ENCODE data around the gene FLCN.

The FLCN gene

DNA sequence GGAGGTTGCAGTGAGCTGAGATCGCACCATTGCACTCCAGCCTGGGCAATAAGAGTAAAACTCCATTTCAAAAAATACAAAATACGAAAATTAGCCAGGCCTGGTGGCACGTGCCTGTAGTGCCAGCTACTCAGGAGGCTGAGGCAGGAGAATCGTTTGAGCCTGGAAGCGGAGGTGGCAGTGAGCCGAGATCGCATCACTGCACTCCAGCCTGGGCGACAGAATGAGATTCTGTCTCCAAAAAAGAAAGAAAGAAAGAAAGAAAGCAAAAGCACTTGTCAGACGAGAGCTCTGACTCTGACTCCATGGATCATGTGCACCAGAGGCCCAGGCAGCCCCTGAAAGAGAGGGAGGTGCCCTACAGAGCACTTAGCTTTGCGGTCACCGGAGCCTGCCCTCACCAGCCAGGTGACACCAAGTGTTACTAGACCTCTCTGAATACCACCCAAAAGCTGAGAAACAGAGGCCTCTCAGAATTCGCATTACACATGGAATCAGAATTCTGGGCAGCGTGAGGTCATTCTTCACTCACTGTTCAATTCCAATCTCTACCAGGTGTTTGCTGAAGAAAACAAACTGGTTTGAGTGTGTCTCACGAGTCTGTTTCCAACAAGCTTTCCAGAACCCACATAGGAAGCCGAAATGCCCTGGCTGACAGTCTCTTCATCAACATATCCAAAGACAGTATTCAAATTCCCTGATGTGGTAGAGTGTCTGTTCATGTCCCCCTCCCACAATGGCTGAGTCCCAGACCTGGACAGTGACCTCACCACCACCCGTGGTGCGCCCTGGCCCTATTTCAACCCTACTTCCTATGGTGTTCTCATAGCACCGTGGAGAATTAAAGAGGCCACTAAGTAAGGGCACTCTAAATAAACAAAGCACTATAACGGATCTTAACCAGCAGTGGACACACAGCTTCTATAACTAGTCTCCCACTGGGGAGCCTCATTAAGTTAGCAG, 1.5 kb downstream of the FLCN start:
- DNase-seq, result no peak

DNA sequence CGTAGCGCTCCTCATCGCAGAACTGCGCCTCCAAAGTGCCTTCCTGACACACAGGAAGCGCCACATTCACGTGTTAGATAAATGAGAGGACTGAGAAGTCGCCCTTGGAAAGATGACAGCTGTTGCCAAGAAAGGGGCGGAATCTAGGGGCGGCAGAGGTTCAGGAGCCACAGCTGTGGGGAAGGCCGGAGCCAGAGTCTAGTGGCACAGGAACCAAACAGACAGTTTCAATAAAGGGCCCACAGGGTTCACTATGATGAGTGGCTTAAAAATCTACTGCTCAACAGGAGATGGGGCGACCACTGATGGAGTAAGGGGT, 4.7 kb downstream of the FLCN start:
- no peak for DNase-seq

DNA sequence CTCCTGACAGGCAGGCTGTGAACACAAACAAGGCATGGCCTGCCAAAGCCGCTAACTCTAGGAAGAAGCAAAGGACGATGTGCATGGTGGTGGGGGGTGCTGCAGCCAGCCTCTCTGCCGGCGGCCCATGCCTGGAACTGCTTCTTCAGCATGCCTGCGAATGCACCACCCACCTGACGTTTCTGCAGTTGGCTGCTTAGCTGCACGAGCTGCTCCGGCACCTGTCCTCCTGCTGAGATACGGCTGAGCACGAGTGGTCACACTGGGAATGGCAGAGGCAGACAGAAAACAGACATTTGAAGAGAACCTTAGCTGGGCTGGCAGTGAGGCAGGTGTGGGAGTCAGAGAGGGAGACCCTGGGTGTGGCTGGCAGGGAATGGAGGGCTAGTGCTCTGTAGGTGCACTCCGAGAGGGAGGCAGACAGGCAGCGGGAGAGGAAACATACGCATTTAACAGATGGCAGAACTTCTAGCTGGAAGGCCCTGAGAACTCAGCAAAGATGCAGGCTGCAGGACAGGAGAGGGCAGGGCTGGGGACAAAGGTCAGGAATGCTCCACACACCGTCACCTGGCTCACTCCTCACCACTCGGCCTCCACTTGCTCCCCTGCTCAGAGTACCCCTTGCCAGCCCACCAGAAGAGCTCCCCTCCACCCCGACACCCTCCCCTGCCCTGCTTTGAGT, 5.2 kb downstream of the FLCN start:
- DNase-seq, result peak; percentile 13

DNA sequence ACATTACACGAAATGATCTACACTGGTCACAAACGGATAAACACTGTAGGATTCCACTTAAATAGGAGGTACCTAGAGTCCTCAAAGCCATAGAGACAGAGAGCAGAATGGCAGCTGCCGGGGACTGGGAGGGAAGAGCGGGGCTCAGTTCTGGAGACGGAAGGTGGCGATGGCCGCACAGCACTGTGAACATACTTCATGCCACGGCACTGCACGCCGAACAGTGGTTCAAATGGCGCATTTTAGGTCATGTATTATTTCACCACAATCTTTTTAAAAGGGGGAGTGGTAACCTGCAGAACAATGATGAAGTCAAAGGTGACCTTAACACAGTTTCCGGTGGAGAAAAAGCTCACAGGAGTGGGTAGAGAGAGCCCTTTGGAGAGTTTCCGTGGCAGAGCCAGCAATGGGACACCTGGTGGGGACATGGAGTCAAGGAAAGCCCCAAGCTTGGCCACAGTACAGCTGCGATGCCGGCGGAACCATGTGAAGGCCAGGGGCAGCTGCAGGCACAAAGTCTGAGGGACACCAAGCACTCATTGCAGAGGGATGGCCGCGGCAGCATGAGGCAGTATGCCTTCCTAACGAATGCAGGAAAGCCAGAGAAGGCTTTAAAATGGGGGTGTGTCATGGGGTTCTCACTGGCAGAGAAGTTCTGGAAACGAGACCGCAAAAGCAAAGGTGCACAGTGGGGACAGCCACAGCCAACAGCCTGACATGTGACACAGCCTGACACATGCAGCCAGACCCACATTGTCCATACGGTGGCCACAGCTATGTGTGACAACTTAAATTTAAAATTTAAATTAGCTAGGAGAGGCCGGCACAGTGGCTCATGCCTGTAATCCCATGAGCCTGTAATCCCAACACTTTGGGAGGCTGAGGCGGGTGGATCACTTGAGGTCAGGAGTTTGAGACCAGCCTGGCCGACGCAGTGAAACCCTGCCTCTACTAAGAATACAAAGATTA, 7.3 kb downstream of the FLCN start:
- no peak for DNase-seq

DNA sequence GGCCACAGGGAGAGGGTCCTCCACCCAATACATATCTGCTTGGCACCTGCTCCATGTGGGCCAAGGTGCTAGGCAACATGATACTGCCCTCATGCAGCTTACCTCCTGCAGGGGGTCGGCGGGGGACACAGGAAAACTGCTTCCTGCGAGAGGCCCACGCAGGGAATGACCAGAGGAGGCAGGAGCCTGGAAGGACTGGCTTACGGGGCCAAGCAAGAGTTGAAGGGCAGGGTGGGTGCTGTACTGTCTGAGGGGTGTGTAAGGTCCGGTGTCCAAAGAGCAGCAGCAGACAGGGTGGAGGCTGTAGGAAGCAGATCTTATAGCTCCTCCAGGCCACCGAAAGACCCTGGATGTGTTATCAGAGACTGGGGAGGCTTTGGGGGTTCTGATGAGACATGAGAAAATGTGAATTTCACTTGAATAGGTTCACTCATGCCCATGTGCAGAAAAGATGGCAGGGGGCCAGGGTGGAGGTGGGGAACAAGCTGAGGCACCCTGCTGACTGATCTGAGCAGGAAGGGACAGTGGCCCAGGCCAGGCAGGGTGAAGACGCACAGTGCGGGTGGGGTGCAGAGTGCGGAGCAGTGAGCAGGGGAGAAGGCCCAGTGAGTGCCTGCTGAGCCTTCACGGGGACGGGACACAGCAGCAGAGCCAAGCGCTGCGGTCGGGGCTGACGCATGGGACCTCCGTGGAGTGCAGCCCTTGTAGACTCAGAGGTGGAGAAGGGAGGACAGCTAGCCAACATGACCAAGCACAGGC, 8.3 kb downstream of the FLCN start:
- DNase-seq, result no peak

DNA sequence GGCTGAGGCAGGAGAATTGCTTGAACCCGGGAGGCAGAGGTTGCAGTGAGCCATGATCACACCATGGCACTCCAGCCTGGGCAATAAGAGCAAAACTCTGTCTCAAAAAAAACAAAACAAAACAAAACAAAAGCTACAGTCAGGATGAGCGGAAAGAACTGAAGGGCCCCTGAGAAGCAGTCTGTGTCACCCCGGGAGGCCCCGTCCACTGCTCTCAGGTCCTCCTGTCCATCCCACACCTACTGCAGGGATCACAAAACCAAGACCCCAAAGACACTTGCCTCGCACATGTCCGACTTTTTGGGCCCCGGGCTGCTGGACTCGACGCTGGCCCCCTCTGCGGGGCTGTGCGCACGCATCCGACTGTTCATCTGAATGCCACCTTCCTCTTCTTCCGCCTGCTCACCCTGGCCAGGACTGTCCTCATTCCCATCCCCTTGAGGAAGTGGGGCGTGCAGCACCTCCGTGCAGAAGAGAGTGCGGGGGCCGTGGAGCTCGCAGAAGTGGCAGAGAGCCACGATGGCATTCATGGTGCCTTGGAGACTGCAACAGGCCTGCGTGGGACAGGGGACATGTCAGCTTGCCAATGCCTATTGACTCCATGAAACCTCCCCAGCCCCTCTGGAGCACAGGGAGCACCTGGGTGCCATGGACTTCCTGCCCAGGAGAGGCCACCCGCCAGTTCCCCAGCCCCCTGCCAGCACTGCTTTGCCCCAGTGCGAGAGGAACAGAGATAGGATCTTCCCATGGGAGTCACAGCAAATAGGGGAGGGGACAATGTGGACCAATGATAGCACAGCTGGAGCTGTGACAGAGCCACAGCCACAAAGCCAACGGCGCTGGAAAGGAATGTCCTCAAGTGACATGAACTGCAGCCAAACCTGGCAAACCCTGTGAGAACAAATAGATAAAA, 9.1 kb downstream of the FLCN start:
- no peak for DNase-seq

DNA sequence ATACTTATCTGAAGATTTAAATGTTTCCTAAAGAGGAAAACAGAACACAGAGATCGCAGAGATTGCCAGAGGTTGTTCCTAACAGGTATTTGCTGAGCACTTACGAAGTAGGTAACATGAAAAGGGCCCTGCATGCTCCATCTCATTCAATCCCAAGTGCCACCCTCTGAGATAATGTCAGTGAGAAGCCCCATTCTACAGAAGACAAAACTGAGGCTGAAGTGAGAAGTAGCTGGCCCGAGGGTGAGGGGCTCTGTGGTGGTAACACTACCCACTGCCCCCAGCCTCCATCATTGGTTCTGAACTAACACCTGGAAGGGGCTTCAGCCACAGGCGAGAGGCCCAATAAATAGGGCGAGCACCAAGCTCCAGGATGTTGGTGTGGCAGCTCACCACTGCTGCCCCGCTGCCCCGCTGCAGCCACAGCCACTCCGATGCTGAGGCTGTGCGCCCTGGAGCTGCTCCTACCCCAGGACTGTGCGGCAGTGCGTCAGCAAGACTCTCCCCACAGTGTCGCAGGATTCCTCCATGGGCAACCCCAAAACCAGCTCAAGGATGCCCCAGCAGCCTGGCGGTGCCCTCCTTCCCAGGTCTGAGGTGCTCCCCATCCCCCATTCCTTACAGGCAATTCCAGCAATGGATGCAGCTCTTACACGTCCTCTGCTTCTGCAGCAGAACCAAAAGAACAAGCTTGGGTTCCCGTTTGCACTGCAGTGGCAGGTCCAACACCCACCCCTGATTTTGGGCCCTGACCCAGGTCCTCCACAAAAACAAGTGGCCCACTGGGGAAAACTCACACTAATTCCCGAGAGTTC, 10.3 kb downstream of the FLCN start:
- no peak for DNase-seq

DNA sequence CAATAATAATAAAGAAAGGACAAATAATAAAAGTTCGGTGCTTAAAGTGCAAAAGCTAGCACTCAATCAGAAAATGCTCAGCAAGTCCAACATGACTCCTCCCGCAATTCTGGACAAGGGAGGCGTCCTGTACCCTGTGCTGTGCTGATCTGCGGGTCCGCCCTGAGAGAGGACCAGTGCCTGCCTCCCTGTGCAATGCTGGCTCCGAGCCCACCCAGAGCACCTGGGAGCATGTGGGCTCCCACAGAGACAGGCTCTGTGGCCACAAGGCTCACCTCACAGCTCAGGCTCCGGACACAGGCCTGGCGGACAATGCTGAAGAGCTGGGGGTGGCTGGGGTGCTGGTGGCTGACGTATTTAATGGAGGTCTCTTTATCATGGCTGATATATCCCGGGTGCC, 11.1 kb downstream of the FLCN start:
- no peak for DNase-seq

DNA sequence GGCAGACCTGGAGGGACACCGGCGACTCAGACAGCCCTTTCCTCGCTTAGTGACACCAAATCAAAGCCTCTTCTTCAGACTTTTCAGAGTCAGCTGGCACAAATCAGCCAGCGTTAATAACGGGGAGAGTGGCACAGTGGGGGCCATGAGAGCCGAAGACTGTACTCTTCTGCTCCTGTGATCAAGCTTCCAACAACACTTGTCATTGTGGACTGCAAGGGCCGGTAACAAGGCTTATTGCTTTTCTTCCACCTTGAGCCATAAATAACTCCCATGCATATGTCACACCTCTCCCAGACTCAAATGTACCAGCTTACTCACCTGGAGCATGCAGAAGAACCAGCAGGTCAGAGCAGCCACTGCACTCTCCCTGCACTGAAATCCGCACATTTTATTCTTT, 12.8 kb downstream of the FLCN start:
- no peak for DNase-seq

DNA sequence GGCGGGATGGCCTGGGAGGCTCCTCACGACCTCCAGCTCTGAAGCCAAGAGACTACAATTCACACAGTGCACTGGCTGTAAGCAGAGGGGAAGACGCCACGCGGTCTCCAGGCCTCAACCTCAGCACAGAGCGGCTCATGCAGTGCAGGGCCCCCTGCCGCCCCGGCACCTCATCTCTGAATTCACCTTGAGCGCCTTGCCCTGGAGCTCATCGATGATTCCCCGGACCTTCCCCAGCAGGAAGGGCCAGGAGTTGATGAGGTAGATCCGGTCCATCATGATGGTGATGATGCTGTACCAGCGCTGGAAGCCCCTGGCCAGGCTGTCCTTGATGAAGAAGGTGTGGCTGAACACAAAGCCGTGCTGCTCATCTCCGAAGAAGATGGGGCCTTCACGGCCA, 13.2 kb downstream of the FLCN start:
- no peak for DNase-seq

DNA sequence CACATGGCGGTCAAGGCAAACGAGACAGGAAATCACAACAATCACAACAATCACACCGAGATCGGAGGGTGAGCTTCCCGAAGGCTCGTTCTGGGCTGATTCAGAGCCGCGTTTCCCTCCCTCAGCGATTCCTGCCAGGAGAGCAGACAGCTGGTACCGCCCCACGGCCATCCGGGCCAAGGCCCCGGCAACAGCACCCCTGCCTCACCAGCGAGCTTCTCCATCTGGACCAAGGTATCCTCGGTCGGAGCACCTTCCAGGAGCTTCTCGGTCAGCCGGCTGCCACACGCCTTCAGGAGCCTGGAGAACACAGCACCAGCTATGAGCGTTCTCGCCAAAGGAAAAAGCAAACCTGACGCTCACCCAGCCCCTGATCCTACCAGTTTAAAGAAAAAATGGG, 15.6 kb downstream of the FLCN start:
- no peak for DNase-seq

DNA sequence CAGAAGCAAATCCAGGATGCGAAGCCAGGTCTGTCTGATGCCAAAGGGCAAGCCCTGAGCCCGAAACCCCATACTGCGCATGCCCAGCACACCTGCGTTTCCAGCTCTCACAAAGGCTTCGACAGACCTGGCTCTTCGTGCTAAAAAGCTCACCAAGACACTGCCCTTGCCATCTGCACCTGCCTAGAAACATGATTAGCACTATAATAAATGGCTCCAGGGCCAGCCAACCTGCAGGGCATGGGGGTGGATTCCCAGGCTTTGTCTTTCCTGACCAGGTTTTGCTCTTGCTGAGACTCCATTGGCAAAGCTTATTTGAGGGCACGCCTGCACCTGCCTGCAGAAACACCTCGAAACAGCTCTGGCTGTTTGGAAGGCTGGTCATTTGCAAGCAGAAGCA, 16.4 kb downstream of the FLCN start:
- no peak for DNase-seq

DNA sequence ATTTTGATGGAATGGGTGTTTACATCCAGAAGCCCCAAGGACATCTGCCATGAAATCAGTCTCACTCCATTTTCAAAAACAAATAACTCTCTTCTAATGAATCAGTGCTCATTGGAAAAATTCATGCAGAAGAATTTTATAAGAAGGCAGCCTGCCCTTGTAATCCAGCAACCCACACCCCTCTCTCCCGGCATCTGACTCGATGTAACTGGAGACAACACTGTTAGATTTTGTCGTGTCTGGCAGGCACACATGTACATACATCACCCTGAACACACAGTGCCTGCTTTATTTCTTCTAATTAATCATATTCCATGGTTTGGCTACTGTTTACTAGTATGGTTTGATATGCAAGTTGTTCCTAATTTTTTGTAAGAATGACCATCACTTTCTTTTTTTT, 19.0 kb downstream of the FLCN start:
- DNase-seq, result no peak

DNA sequence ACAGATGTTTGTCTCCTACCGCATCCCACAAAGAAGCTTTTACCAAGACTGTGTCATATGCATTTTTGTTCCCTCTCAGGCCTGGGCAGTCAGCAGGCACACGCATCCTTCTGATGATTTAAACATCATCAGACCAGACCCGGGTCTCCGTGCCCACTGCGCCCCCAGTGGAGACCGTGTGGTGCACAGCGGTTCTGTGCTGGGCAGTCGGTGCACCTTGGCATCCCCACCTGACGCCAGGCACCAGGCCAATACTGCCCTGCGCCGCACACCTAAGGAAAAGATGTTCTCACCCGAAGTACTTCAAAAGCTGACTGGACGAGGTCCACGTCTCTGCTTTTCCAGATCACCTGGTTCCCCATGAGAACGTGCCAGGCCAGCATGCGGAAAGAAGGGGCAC, 20.2 kb downstream of the FLCN start:
- DNase-seq, result no peak

DNA sequence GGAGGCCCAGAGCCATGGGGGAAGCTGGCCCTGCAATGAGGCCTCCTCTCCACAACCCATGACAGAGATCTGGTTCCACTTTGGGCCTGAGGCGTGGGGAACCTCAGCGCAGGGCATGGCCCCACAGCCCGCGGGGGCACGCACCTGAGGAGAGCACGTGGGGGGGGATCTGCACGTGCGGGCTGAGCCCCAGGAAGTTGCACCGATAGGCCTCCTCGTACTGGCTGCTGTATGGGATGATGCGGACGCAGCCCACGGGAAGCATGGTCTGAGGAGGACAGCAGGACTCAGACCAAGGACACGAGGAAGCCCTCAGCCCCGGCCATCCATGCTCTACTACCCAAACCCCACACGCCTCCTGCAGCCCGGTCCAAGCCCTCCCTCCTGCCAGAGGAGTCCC, 20.7 kb downstream of the FLCN start:
- DNase-seq, result no peak

DNA sequence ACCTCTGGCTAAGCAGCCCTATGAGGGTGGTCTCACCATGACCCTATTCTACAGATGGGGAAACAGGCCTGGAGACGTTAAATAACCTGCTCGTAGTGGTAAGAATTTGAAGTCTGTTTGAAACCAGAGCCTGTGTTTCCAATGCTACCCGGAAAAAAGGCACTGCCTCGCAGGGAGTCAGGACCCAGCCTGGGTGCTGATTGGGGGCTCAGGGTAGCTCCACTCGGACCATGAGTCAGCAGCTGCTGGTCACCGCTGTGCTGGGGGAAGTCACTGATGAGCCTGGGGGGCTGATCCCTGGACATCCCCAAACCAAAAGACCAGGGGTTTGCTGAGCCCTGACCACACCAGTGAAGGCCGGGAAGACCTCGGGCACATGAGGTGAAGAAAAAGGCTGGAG, 21.4 kb downstream of the FLCN start:
- DNase-seq, result no peak

DNA sequence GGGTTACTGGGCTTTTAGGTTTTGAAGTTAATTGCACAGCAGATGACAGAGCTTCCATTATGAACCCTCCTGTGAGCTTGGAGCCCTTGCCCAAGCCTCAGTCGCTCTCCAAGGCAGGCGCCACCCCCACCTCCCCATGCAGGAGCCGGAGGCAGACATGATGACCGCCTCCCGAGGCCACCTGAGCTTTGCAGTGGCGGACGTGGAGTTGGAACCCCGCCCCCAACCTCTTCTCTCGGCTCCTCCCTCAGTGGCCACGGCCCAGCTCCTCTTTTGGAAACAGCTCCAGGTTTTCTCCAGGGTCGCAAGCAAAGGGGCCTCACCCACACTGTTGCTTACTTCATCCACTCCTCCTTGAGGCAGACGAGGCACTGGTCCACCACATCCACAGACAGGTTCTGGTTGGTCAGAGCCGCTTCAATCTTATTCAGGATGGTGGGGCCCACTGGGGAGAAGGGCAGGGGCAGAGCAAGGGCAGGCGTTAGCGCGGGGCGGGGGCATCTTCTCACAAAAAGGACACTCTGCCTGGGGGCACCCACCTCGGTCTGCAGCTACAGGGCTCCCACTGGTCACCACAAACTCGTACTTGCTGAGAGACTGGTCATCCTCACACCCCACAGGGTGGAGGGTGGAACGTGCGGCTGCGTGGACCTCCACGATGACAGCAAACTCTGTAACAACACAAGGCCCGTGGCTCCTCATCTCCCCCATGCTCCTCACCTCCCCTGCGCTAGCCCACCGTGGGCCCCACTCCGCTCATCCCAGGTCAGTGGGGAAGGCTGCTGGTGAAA, 22.1 kb downstream of the FLCN start:
- no peak for DNase-seq

DNA sequence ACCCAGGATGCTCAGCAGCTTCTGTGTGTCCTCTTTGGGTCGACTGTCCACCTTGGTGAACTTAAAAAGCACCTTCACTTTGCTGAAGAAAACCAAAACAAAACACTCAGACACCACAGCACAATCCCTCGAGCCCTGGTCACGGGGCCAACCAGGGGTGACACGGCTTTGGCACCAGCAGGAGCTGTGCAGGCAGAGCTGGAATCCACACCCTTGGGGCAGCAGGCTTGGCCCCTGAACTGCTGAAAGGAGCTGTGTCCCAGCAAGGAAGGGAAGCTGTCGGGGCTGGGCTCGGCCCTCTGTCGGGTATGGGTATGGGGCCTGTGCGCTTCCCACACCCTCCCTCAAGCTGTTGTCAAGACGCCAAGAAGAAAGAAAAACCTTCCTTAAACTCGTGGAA, 23.2 kb downstream of the FLCN start:
- DNase-seq, result no peak

DNA sequence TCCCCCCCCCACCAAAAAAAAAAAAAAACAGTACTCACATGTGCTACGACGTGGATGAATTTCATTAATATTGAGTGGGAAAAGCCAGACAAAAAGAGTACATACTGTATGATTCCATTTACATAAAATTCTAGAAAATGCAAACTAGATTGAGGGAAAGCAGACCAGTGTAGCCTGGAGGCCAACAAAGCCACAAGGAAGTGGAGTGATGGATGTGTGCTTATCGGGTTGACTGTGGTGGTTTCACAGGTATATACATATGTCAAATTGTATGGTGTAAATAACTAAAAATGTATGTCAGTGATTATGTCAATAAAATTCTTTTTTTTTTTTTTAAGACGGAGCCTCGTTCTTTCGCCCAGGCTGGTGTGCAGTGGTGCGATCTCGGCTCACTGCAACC, 29.0 kb downstream of the FLCN start:
- no peak for DNase-seq

DNA sequence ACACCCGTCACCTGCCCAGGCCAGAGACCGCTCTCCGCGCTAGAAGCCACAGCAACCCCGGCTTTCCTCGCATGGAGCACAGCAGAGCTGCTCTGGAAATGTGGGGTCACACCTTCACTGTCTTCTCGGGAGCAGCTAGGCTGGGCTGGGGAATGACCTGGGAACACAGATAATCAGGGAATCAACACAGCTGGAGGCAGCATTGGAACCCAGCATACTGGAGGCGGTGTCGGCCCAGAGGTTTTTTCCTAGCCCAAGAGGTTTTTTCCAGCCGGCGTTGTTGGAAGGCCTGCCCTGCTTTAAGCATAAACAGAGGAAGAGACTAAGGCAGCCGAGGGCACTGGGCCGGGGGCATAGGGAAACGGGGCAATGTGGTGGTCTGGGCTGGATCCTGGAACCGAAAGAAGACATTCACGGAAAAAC, 30.0 kb downstream of the FLCN start:
- no peak for DNase-seq
